CD4-positive, alpha-beta T cell treated with Interferon alpha-2 for 1 hour (primary cell): ENCODE measurements around the gene FAM221A.
"Not testable (repeated sequence)": the region's sequence is repeated elsewhere in the genome, so short reads cannot be mapped to it uniquely, and the experiment has no call there.

Experiments used
- DNase-seq, 2 donors: peaks; one replicate each; pipeline ENCODE4 v3.0.0-alpha.2; 2020 to 2022

FAM221A gene

GRCh38 chr7:23679898-23680413, at the start of gene FAM221A:
Gene FAM221A, plus strand, starts transcription at chr7:23680199. Its CDS starts 20 bp downstream, at chr7:23680219.
- peak; percentile 72 to 86 for DNase-seq

GRCh38 chr7:23633417-23633816, 46.6 kb upstream of the FAM221A start:
- DNase-seq = no peak

- DNase-seq = no peak
Observed at GRCh38 chr7:23645822-23646221, 34.2 kb upstream of the FAM221A start.

DNA sequence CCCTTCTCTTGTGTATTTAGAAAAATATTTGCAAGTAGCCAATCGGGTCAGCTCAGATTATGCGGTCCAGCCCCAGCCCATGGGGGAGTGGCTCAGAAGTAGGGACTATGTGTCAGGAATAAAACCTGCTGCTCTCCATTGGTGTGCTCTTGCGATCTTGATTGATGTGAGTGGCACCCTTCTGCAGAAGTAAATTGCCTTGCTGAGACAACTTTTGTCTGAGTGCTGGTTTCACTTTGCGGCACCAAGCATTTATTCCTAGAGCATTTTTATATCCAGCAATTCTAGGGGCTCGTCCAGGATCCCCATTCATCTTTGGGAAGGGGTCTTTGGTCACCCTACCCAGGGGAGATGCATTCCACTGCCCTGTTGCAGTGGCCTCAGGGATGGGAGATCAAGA, 26.1 kb upstream of the FAM221A start:
- no peak for DNase-seq

DNA sequence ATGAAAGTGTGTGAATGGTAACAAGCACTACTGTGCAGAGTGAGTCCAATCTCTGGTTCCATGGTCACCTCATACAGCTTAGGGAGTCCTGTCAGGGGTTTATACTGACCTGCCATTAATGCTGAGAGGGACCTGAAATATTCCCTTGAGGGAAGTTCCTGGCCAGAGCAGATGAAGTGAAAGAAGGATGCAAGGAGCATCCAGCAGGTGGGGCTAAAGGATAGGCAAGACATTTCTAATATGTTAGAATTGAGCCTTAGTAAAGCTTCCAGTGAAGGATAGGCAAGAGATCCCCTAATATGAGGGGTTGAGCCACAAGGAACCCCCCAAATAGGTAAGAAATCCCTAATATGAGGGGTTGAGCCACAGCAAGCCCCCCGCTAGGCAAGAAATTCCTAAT, 25.5 kb upstream of the FAM221A start:
- DNase-seq = no peak

DNA sequence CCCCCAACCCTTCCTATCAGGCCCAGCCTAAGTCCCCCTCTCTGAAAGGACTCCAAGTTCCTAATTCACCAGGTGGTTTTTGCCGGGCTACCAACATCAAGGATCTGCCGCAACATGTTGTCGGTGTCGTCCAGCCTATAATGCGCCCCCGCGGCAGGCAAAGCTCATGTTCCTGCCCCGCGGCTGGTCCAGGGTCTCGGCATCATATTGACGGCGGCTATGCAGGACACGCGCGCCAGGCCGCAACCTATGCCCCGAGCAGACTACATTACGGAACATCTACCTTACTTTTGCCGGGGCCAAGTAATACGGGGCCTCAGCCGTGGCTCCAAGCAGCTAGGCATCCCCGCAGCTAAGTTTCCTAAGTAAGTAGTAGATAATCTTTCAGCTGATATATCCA, 24.6 kb upstream of the FAM221A start:
- DNase-seq = no peak

DNA sequence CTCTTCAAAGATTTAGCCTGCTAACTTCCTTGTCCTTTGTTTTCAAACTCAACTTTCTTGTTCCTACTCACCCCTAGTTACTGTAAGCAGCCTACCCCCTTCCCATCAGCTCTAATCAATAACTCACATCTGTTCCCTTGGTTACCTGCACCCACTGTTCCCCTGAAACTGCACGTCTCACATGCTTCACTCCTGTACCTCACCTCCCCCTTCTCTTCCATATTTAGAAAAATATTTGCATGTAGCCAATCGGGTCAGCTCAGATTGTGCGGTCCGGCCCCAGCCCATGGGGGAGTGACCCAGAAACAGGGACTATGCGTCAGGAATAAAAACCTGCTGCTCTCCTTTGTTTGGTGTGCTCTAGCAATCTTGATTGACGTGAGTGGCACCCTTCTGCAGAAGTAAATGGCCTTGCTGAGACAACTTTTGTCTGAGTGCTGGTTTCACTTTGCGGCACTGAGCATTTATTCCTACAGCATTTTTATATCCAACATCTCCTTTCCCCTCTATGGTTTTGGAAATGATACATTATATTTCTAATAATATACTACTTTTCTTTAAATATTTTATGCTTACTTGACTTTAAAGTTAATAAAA, 21.1 kb upstream of the FAM221A start:
- no peak for DNase-seq

DNA sequence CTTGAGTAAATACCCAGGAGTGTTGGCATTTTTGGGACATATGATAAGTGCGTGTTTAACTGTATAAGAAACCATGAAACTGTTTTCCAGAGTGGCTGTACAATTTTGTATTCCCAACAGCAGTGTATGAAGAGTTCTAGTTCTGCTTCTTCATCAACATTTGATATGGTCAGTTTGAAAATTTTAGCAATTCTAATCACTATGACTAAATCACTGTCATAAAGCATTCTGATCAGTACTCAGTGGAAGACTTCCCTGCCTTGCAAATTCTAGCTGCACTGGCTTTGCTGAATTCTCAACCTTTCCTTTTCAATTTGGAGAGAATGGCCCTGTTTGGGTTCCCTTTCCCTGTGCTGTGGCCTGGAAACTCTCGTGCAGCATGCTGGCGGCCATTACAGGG, 18.6 kb upstream of the FAM221A start:
- DNase-seq = no peak

- no peak for DNase-seq
Observed at GRCh38 chr7:23662124-23662983, 17.6 kb upstream of the FAM221A start.

GRCh38 chr7:23662984-23663313, 17.1 kb upstream of the FAM221A start:
- DNase-seq = no peak

DNA sequence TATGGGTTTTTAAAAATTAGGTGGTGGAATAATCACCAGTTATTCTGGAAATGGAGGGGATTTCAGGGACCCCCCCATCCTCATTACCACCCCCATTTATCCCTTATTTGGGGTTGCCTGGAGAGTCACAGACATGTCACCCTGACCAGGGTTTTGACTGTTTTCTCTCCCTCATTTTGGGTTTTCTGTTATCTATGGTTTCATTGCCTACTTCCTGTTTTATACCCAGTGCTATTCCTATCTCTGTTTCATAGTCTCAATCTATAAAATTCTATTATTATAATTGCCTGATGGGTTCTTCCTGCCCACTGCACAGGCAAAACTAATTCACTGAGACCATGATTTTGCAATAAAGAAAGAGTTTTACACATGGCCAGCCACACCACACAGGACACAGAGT, 15.9 kb upstream of the FAM221A start:
- no peak for DNase-seq

- no peak for DNase-seq
Observed at GRCh38 chr7:23672033-23672432, 8.0 kb upstream of the FAM221A start.

DNA sequence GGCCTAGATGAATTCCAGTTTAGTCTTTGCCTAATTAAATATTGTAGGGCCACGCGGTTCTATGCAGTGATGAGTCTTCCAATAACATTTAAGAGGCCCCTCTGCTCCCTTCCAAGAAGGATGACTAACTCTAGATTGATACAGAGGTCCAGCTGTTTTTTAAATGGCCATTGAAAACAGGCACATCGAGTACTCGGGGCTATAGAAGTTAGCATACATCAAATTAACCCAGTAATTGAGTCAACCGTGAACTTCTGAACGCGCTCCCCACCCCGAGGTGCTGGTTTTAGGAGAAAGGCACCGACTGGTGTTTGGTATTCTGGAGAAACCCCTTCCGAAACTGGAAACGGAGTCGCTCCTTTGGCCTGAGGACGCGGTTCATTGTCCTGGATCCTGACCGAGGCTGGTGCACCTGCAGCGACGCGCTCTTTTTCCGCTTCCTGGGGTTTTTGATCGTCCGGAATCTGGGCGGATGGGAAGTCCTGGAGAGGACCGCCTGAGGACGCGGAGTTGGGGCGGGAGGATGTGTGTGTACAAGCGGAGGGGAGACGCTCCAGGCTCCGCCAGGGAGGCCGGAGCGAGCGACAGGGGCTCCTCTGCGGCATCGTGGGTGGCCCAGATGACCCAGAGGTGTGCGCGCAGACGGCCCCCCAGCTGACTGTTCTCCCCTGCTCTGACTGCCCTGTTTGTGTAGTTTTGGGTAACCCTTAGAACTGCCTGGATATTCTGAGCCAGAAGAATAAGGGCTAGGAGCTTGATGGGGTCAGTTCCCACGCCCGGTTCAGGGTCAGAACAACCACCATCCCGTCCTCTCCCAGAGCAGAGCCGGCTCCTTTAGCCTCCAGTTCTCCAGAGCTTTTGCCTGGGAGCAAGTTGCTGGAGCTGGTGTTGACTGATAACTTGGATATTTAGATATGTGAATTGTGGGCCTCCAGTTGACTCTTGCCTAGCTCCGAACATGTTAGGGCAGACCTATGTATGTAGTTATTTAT, 711 bp downstream of the FAM221A start:
- peak; percentile 37 to 58 for DNase-seq

GRCh38 chr7:23684041-23684440, 4.0 kb downstream of the FAM221A start:
- not testable (repeated sequence) for DNase-seq

DNA sequence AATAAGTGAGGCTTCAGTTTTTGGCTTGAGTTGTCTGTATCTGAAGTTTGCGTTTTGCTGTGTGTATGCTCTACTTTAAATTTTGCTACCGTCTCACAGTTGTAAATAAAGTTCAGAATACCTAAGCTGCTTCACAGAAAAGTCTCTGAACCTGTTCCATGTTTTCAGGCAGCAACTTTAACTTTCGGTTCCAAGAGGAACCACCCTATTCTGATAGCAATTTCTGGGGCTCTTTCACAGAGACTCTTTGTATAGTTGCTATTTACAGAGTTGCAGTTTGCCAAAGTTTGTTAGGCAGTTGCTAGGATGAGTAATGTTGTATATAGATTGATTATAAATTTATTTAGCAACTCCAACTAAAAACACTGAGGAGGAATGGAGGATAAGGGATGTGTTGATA, 5.7 kb downstream of the FAM221A start:
- DNase-seq = no peak

DNA sequence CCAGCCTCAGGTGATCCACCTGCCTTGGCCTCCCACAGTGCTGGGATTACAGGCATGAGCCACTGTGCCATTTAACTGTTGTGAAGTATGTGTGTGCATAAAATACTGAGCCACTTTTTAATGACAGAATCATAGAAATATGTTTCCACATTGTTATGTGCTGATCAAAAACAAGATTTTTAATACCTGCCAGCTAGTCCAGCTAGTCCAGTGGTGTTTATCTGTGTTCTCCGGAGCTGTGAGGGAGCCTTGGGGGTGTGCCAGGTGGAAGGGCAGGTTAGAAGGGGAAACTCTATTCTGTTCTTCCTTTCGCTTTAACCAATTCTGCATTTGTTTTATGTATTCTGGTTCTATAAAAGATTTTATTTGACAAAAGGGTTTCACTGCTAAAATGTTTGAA, 7.0 kb downstream of the FAM221A start:
- no peak for DNase-seq

GRCh38 chr7:23689165-23689564, 9.2 kb downstream of the FAM221A start:
- DNase-seq = no peak

GRCh38 chr7:23691320-23691719, 11.3 kb downstream of the FAM221A start:
- DNase-seq = no peak

DNA sequence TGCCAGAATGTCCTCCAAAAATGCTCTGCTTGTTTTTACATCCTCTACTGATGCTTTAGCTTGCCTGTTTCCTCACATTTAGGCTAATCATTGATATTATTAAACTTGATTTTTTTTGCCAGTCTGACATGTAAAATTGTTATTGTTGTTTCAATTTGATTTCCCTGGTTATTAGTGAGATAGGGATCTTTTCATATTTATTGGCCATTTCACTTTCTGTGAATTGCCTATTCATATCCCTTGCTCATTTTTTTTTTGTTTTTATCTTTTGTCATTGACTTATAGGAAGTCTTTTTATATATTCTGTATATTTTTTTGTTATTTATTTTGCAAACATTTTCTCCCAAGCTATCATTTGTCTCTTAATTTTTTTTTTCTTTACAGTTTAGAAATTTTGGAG, 13.2 kb downstream of the FAM221A start:
- DNase-seq = no peak

GRCh38 chr7:23696916-23697441, 17.0 kb downstream of the FAM221A start:
- peak; percentile 46 to 54 for DNase-seq

GRCh38 chr7:23698822-23699221, 18.8 kb downstream of the FAM221A start:
- no peak for DNase-seq

- no peak for DNase-seq
Observed at GRCh38 chr7:23700046-23700445, 20.0 kb downstream of the FAM221A start.
